PC-9 (cell line): ENCODE measurements around the gene PPM1H. TPM values are rescaled to one million over a fixed set of nuclear protein-coding genes. Genes with fewer than 3 reads are reported as not detected.

Source experiments
- BruUV-seq: library from RNA; stranded (reverse); fragments of 400-500 nt; replicated peaks from 2 replicates; lab custom pipeline; 2021; lab: Mats Ljungman, UMichigan
- CTCF ChIA-PET: fragments of 300-600 bp; sonication (Branson Sonifier 250); formaldehyde crosslinking; loops from one replicate; lab custom pipeline; 2022; ENCODE audit warnings: antibody characterized with exemption; lab: Charles Lee
- POLR2A ChIA-PET: fragments of 300-600 bp; sonication (Branson Sonifier 250); formaldehyde crosslinking; loops from one replicate; lab custom pipeline; 2022; ENCODE audit warnings: antibody characterized with exemption; ENCODE audit not compliant: unreplicated experiment; lab: Charles Lee
- DNase-seq, 2 experiments: peaks; one replicate each; pipeline versions ENCODE4 v3.0.0 to v3.0.0-alpha.2; 2015 to 2022; ENCODE audit warnings: mixed read lengths in 1 of 2
- H2AFZ ChIP-seq: fragments of 200-600 bp; sonication (generic); 2 replicates; pipeline ENCODE4 v1.8.1; 2017; ENCODE audit warnings: antibody characterized with exemption
- H3F3A ChIP-seq: fragments of 200-600 bp; sonication (generic); 2 replicates; pipeline ENCODE4 v1.8.1; 2017; ENCODE audit warnings: antibody characterized with exemption, mild to moderate bottlenecking, low read depth; ENCODE audit not compliant: insufficient read depth
- H3K27ac ChIP-seq: fragments of 200-600 bp; sonication (generic); 2 replicates; pipeline ENCODE4 v1.6.1; 2016; ENCODE audit warnings: mixed run types
- H3K27me3 ChIP-seq: fragments of 200-600 bp; sonication (generic); 2 replicates; pipeline ENCODE4 v1.6.1; 2016; ENCODE audit warnings: low read depth, mixed run types; ENCODE audit not compliant: insufficient read depth
- H3K36me3 ChIP-seq: fragments of 200-600 bp; sonication (generic); 2 replicates; pipeline ENCODE4 v1.6.1; 2016; ENCODE audit warnings: low read depth, mixed run types
- H3K4me1 ChIP-seq: fragments of 200-600 bp; sonication (generic); replicated peaks from 2 replicates; pipeline ENCODE4 v1.6.1; 2016; ENCODE audit warnings: mixed run types; ENCODE audit not compliant: insufficient read depth
- H3K4me2 ChIP-seq: fragments of 200-600 bp; sonication (generic); 2 replicates; pipeline ENCODE4 v1.6.1; 2017; ENCODE audit warnings: mixed run types
- H3K4me3 ChIP-seq: fragments of 200-600 bp; sonication (generic); 2 replicates; pipeline ENCODE4 v1.6.1; 2016; ENCODE audit warnings: mixed run types
- H3K79me2 ChIP-seq: fragments of 200-600 bp; sonication (generic); 2 replicates; pipeline ENCODE4 v1.6.1; 2017; ENCODE audit warnings: low read depth, mixed run types
- H3K9me2 ChIP-seq: fragments of 200-600 bp; sonication (generic); 2 replicates; pipeline ENCODE4 v1.8.1; 2017; ENCODE audit warnings: mild to moderate bottlenecking; ENCODE audit not compliant: insufficient read depth
- H3K9me3 ChIP-seq: fragments of 200-600 bp; sonication (generic); 2 replicates; pipeline ENCODE4 v1.8.1; 2016; ENCODE audit warnings: low read depth; ENCODE audit not compliant: insufficient read depth
- H4K20me1 ChIP-seq: fragments of 200-600 bp; sonication (generic); 2 replicates; pipeline ENCODE4 v1.8.1; 2017; ENCODE audit not compliant: insufficient read depth
- CTCF ChIP-seq: fragments of 200-600 bp; sonication (generic); conservative IDR thresholded peaks from 2 replicates; pipeline ENCODE4 v1.6.1; 2017; ENCODE audit warnings: mixed run types, antibody characterized with exemption, mild to moderate bottlenecking, moderate library complexity
- EZH2 ChIP-seq: fragments of 200-600 bp; sonication (generic); IDR thresholded peaks from 2 replicates; pipeline ENCODE4 v1.8.0; 2017; ENCODE audit warnings: antibody characterized with exemption, low read depth
- intact Hi-C: fragments of 100-400 bp; cut with micrococcal nuclease; formaldehyde crosslinking; loops from one replicate; pipeline ENCODE4 v1.10.0; 2022; ENCODE audit not compliant: unreplicated experiment
- total RNA-seq: library from RNA; stranded (reverse); gene quantifications from 2 replicates; pipeline ENCODE4 v1.2.3, GENCODE V29; 2021

Gene PPM1H
- total RNA-seq, 1 experiment from 2014 or later: 11.4 TPM

GRCh38 chr12:62832558-62832957, 102.4 kb downstream of the PPM1H start:
- Histone ChIP-seq H3K4me2 (no peak overlapping the region), H3K4me1 (no peaks in the 10 kb centered on the region), H3K27me3 (no peaks in the 10 kb centered on the region), H3K9me2 (no peaks in the 10 kb centered on the region; the same call in 1 of the 2 replicates), H3K36me3 (0 out of 2 replicates have a peak, but pooled peaks cover 4% of the 10 kb centered on the region), H4K20me1 (0 out of 2 replicates have a peak, but pooled peaks cover 4% of the 10 kb centered on the region), H3K27ac (no peak overlapping the region), H3K79me2 (no peaks in the 10 kb centered on the region), H3K9me3 (no peaks in the 10 kb centered on the region; the same call in 1 of the 2 replicates), H3K4me3 (no peak overlapping the region), H2AFZ (no peak overlapping the region), H3F3A (no peaks in the 10 kb centered on the region)
- POLR2A ChIA-PET: no interaction called here
- no TSS peak for BruUV-seq
- CTCF ChIA-PET: no interaction called here
- TF ChIP-seq EZH2 (no peak), CTCF (no peak)
- DNase-seq: no peak
- intact Hi-C loops: no loop called here

- H3K9me3 ChIP-seq: no peaks in the 10 kb centered on the region; the same call in 1 of the 2 replicates
- TF ChIP-seq CTCF: no peak
- TF ChIP-seq EZH2: no peak
- no peak overlapping the region for H3K4me3 ChIP-seq
- no peak overlapping the region for H3K4me2 ChIP-seq
- H2AFZ ChIP-seq: no peak overlapping the region
- H3K79me2 ChIP-seq: no peaks in the 10 kb centered on the region
- ChIA-PET CTCF (no interaction called here), POLR2A (no interaction called here)
- no peaks in the 10 kb centered on the region for H3K27me3 ChIP-seq
- no TSS peak for BruUV-seq
- H3F3A ChIP-seq: no peaks in the 10 kb centered on the region
- 0 out of 2 replicates have a peak, but pooled peaks cover 4% of the 10 kb centered on the region for H3K36me3 ChIP-seq
- DNase-seq: no peak
- 0 out of 2 replicates have a peak, but pooled peaks cover 4% of the 10 kb centered on the region for H4K20me1 ChIP-seq
- intact Hi-C loops: no loop called here
- H3K27ac ChIP-seq: no peak overlapping the region
- H3K9me2 ChIP-seq: no peaks in the 10 kb centered on the region; the same call in 1 of the 2 replicates
- H3K4me1 ChIP-seq: no peaks in the 10 kb centered on the region
Observed at GRCh38 chr12:62832027-62832426, 102.9 kb downstream of the PPM1H start.

DNA sequence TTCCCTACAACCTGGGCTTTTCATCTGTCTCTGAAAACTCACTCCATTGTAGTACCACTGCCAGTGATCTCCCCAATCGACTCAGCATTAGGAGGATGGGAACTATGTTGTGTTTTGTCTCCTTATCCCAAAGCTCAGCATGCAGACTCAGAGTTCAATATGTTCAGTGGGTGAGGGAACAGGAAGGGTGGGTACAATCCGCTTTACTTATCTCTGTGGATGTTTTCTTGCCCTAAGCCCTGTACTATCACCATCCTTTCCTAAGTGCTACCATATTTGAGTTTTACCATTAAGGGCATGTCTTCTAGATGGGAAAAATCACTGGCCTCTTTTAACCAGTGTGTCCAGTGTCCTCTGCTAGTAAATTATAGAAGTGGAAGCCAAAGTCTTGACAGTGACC, 107.1 kb downstream of the PPM1H start:
- H2AFZ ChIP-seq: no peak overlapping the region
- H3K27ac ChIP-seq: no peak overlapping the region
- H3K79me2 ChIP-seq: no peaks in the 10 kb centered on the region
- H3K4me2 ChIP-seq: no peak overlapping the region
- intact Hi-C loops: no loop called here
- no peaks in the 10 kb centered on the region for H3K27me3 ChIP-seq
- no TSS peak for BruUV-seq
- no peak for TF ChIP-seq EZH2
- no peak for TF ChIP-seq CTCF
- 0 out of 2 replicates have a peak, but pooled peaks cover 4% of the 10 kb centered on the region for H3K36me3 ChIP-seq
- H4K20me1 ChIP-seq: 0 out of 2 replicates have a peak, but pooled peaks cover 4% of the 10 kb centered on the region
- no peaks in the 10 kb centered on the region for H3F3A ChIP-seq
- POLR2A ChIA-PET: no interaction called here
- H3K9me2 ChIP-seq: 0 out of 2 replicates have a peak, but pooled peaks cover under 1% of the 10 kb centered on the region
- CTCF ChIA-PET: no interaction called here
- H3K9me3 ChIP-seq: no peaks in the 10 kb centered on the region
- H3K4me3 ChIP-seq: no peak overlapping the region
- no peaks in the 10 kb centered on the region for H3K4me1 ChIP-seq
- no peak for DNase-seq
